Keratinocyte (primary cell): ENCODE data around the gene LDLRAD2. TPM values are rescaled to one million over a fixed set of nuclear protein-coding genes. Genes with fewer than 3 reads are reported as not detected.

Experiments
- DNase-seq: peaks from one replicate; pipeline ENCODE4 v3.0.0-alpha.2; 2011; ENCODE audit warnings: low read depth, missing footprints, low spot score
- FAIRE-seq: peaks from 2 replicates; lab custom pipeline; 2011; peaks lifted over from hg19 to GRCh38; lab: Jason Lieb, UNC
- H2AFZ ChIP-seq: 2 replicates; pipeline ENCODE4 v1.6.0; 2012; ENCODE audit warnings: low read length, control low read depth, inconsistent platforms; ENCODE audit not compliant: control insufficient read depth
- H3K27ac ChIP-seq: 2 replicates; pipeline ENCODE4 v1.5.1; 2011; ENCODE audit warnings: low read length; ENCODE audit not compliant: control insufficient read depth, insufficient read depth
- H3K27me3 ChIP-seq: 3 replicates; pipeline ENCODE4 v1.6.0; 2011; ENCODE audit warnings: low read length; ENCODE audit not compliant: control insufficient read depth, insufficient read depth; ENCODE audit errors: extremely low read depth
- H3K36me3 ChIP-seq, 2 experiments: 2 replicates in 1 of 2; 3 replicates in 1 of 2; pipeline ENCODE4 v1.5.1; 2011; ENCODE audit warnings: low read length in 2 of 2, mild to moderate bottlenecking in 1 of 2; ENCODE audit not compliant: control insufficient read depth in 2 of 2, insufficient read depth in 2 of 2; ENCODE audit errors: extremely low read depth in 1 of 2
- H3K4me1 ChIP-seq: 3 replicates; pipeline ENCODE4 v1.5.1; 2011; ENCODE audit warnings: low read length; ENCODE audit not compliant: control insufficient read depth, insufficient read depth; ENCODE audit errors: extremely low read depth
- H3K4me2 ChIP-seq: 3 replicates; pipeline ENCODE4 v1.6.0; 2011; ENCODE audit warnings: low read depth, low read length; ENCODE audit not compliant: control insufficient read depth, insufficient read depth; ENCODE audit errors: extremely low read depth
- H3K4me3 ChIP-seq, 3 experiments: fragments of 200-600 bp in 1 of 3; sonication (generic) in 1 of 3; 2 replicates in 2 of 3; 3 replicates in 1 of 3; pipeline ENCODE4 v1.5.1; 2011 to 2016; ENCODE audit warnings: low read length in 3 of 3, mild to moderate bottlenecking in 3 of 3, control low read depth in 2 of 3, inconsistent platforms in 1 of 3, low read depth in 1 of 3, mixed read lengths in 1 of 3, mixed run types in 1 of 3, moderate library complexity in 1 of 3; ENCODE audit not compliant: control insufficient read depth in 2 of 3, insufficient read depth in 2 of 3; ENCODE audit errors: extremely low read depth in 1 of 3
- H3K79me2 ChIP-seq: 2 replicates; pipeline ENCODE4 v1.6.0; 2012; ENCODE audit warnings: low read length; ENCODE audit not compliant: control insufficient read depth, insufficient read depth
- H3K9ac ChIP-seq: 3 replicates; pipeline ENCODE4 v1.6.0; 2011; ENCODE audit warnings: low read length; ENCODE audit not compliant: control insufficient read depth, insufficient read depth; ENCODE audit errors: extremely low read depth
- H3K9me1 ChIP-seq: 3 replicates; pipeline ENCODE4 v1.6.0; 2011; ENCODE audit warnings: low read length; ENCODE audit not compliant: control insufficient read depth, insufficient read depth; ENCODE audit errors: extremely low read depth
- H3K9me3 ChIP-seq: 2 replicates; pipeline ENCODE4 v1.5.1; 2012; ENCODE audit warnings: low read depth, low read length; ENCODE audit not compliant: control insufficient read depth
- H4K20me1 ChIP-seq: 3 replicates; pipeline ENCODE4 v1.6.0; 2011; ENCODE audit warnings: low read length; ENCODE audit not compliant: control insufficient read depth, insufficient read depth; ENCODE audit errors: extremely low read depth
- CTCF ChIP-seq, 3 experiments: IDR thresholded peaks in 1 of 3; conservative IDR thresholded peaks in 1 of 3; optimal IDR thresholded peaks in 1 of 3; 2 replicates in 2 of 3; 3 replicates in 1 of 3; pipeline versions ENCODE3 to v1.5.1; 2011; ENCODE audit warnings: low read length in 3 of 3, mild to moderate bottlenecking in 3 of 3, moderate library complexity in 2 of 3, control low read depth in 1 of 3, inconsistent platforms in 1 of 3; ENCODE audit not compliant: insufficient read depth in 2 of 3; ENCODE audit errors: extremely low read depth in 1 of 3
- EZH2 ChIP-seq: IDR thresholded peaks from one replicate; pipeline ENCODE4 v1.6.1; 2012; ENCODE audit warnings: inconsistent platforms, mild to moderate bottlenecking, low read length, moderate library complexity
- dilution Hi-C: fragments of 300-500 bp; cut with MboI; formaldehyde crosslinking; loops from one replicate; pipeline ENCODE4 v1.7.0; 2020; ENCODE audit warnings: low sequenced_read_pairs; ENCODE audit not compliant: extremely low pct_ligation_motif_present
- polyA plus RNA-seq, 5 experiments: library from polyadenylated mRNA; depleted of rRNA in 3 of 5; stranded (reverse) in 3 of 5; stranded (forward) in 1 of 5; unstranded in 1 of 5; fragments of >200 nt; gene quantifications; 1 replicate in 1 of 5; 2 replicates in 3 of 5; 3 replicates in 1 of 5; pipeline versions ENCODE4 v1.2.1 to v1.2.3, GENCODE V29; 2011 to 2012; ENCODE audit warnings: missing spikeins in 2 of 5, low read depth in 1 of 5, low replicate concordance in 1 of 5

The LDLRAD2 gene
- polyA plus RNA-seq, 1 donor (not counting 4 experiments of a cell fraction or from before 2014, with no cell fraction given): 0.07 TPM

- no peaks in the 10 kb centered on the region for H3K4me1 ChIP-seq
- no peak overlapping the region for H2AFZ ChIP-seq
- no peak overlapping the region for H3K4me3 ChIP-seq
- H3K79me2 ChIP-seq: no peaks in the 10 kb centered on the region
- no peaks in the 10 kb centered on the region for H3K9me1 ChIP-seq
- H3K4me2 ChIP-seq: no peak overlapping the region
- FAIRE-seq (no peak), DNase-seq (no peak)
- no peaks in the 10 kb centered on the region for H4K20me1 ChIP-seq
- TF ChIP-seq CTCF (optimal IDR thresholded peaks at IDR 0.05 in 1 of 3, IDR thresholded peaks at IDR 0.05 in 1 of 3, conservative IDR thresholded peaks at IDR 0.05 in 1 of 3; ENCODE audit: extremely low read depth in 1 of 3, insufficient read depth in 2 of 3, low read length in 3 of 3): no peak
- TF ChIP-seq EZH2: no peak
- H3K9me3 ChIP-seq: peaks cover 5% of the 10 kb centered on the region
- peaks cover 43 to 62% of the 10 kb centered on the region in 2 experiments for H3K36me3 ChIP-seq
- no peak overlapping the region for H3K9ac ChIP-seq
- H3K27me3 ChIP-seq: no peaks in the 10 kb centered on the region
- H3K27ac ChIP-seq: no peak overlapping the region
- dilution Hi-C loops: no loop called here
These were observed 19.4 kb downstream of the LDLRAD2 start for GRCh38 chr1:21831454-21831970.

- H3K27ac ChIP-seq: no peak overlapping the region
- H3K27me3 ChIP-seq: no peaks in the 10 kb centered on the region
- no peak for TF ChIP-seq EZH2
- TF ChIP-seq CTCF (optimal IDR thresholded peaks at IDR 0.05 in 1 of 3, IDR thresholded peaks at IDR 0.05 in 1 of 3, conservative IDR thresholded peaks at IDR 0.05 in 1 of 3; ENCODE audit: extremely low read depth in 1 of 3, insufficient read depth in 2 of 3, low read length in 3 of 3): no peak
- no peaks in the 10 kb centered on the region for H4K20me1 ChIP-seq
- dilution Hi-C loops: no loop called here
- H3K9me1 ChIP-seq: no peaks in the 10 kb centered on the region
- H3K4me1 ChIP-seq: no peaks in the 10 kb centered on the region
- H3K4me2 ChIP-seq: no peak overlapping the region
- no peak overlapping the region for H3K4me3 ChIP-seq
- no peak for DNase-seq
- H2AFZ ChIP-seq: no peak overlapping the region
- H3K9me3 ChIP-seq: peaks cover 5% of the 10 kb centered on the region
- no peak for FAIRE-seq
- peaks cover 48 to 58% of the 10 kb centered on the region in 2 experiments for H3K36me3 ChIP-seq
- no peaks in the 10 kb centered on the region for H3K79me2 ChIP-seq
- H3K9ac ChIP-seq: no peak overlapping the region
These were observed 21.4 kb downstream of the LDLRAD2 start for GRCh38 chr1:21833392-21833976.
